Stomach (tissue), 9 donors: ENCODE data around the gene SERTAD2. TPM values are rescaled to one million over a fixed set of nuclear protein-coding genes. Genes with fewer than 3 reads are reported as not detected.
A peak's percentile ranks its signal among the peaks of the same experiment; 100 is the strongest.

Experiments used
- DNase-seq, 2 donors: peaks; one replicate each; pipeline versions ENCODE4 v3.0.0 to v3.0.0-alpha.2; 2013 to 2019
- H3K27ac ChIP-seq, 5 donors: fragments of 200-600 bp in 4 of 5; sonication (generic) in 4 of 5; one replicate each; pipeline ENCODE4 v1.5.1; 2013 to 2019; ENCODE audit warnings: mild to moderate bottlenecking in 1 of 5, moderate library complexity in 1 of 5
- H3K27me3 ChIP-seq, 3 donors: fragments of 200-600 bp; sonication (generic); one replicate each; pipeline ENCODE4 v1.5.1; 2017 to 2019; ENCODE audit warnings: mixed run types in 1 of 3
- H3K36me3 ChIP-seq, 4 donors: fragments of 200-600 bp; sonication (generic); 1 replicate in 3 of 4; 2 replicates in 1 of 4; pipeline ENCODE4 v1.5.1; 2016 to 2019
- H3K4me1 ChIP-seq, 4 donors: fragments of 200-600 bp; sonication (generic); one replicate each; pipeline ENCODE4 v1.5.1; 2016 to 2019
- H3K4me3 ChIP-seq, 4 donors: fragments of 200-600 bp; sonication (generic) in 3 of 4; one replicate each; pipeline ENCODE4 v1.5.1; 2016 to 2019; ENCODE audit warnings: mild to moderate bottlenecking in 1 of 4
- H3K9me3 ChIP-seq, 4 donors: fragments of 200-600 bp; sonication (generic); one replicate each; pipeline ENCODE4 v1.5.1; 2016 to 2019
- CTCF ChIP-seq, 7 experiments: fragments of 450-650 bp in 4 of 7; fragments of 200-600 bp in 3 of 7; sonication (generic) in 3 of 7; IDR thresholded peaks; one replicate each; pipeline ENCODE4 v1.5.1; 2016 to 2019; ENCODE audit warnings: antibody characterized with exemption in 7 of 7, control low read depth in 2 of 7, mild to moderate bottlenecking in 1 of 7
- EP300 ChIP-seq: sonication (generic); formaldehyde crosslinking; IDR thresholded peaks from one replicate; pipeline ENCODE4 v1.6.1; 2017; ENCODE audit warnings: antibody characterized with exemption
- POLR2A ChIP-seq, 4 donors: fragments of 450-650 bp; IDR thresholded peaks; one replicate each; pipeline ENCODE4 v1.6.1; 2016; ENCODE audit warnings: antibody characterized with exemption in 4 of 4, control low read depth in 2 of 4, mild to moderate bottlenecking in 1 of 4, moderate library complexity in 1 of 4
- POLR2AphosphoS5 ChIP-seq, 3 donors: sonication (generic); formaldehyde crosslinking; IDR thresholded peaks; one replicate each; pipeline ENCODE4 v1.6.1; 2016; ENCODE audit warnings: antibody characterized with exemption in 3 of 3
- WGBS, 5 donors: extraction: QIAGEN DNeasy Blood & Tissue Kit in 3 of 5; methylation state at CpG; one replicate each; pipeline versions ENCODE4 v1.1.5 to v1.1.7; 2013 to 2018; 5-methylcytosine and 5-hydroxymethylcytosine counted together
- intact Hi-C: fragments of 100-400 bp; cut with DNase I; formaldehyde crosslinking; loops from one replicate; pipeline ENCODE4 v1.15.1; 2023; ENCODE audit warnings: low total_unique reads
- polyA plus RNA-seq, 3 donors: library from polyadenylated mRNA; stranded (reverse); fragments of 200-250 nt; gene quantifications; one replicate each; pipeline ENCODE4 v1.2.3, GENCODE V29; 2013
- total RNA-seq, 5 donors: library from RNA; depleted of rRNA; stranded (reverse); fragments of >200 nt; gene quantifications; one replicate each; pipeline versions ENCODE4 v1.1.0 to v1.2.3, GENCODE V29; 2014 to 2016
- donor health status: healthy with polysubstance abuse.
- donor health status: Bipolar disorder and iron deficiency.
- donor health status: healthy.

Gene SERTAD2
- total and polyA plus RNA-seq, 8 donors: 2.0 to 11.9 (median 6.4) TPM

DNA sequence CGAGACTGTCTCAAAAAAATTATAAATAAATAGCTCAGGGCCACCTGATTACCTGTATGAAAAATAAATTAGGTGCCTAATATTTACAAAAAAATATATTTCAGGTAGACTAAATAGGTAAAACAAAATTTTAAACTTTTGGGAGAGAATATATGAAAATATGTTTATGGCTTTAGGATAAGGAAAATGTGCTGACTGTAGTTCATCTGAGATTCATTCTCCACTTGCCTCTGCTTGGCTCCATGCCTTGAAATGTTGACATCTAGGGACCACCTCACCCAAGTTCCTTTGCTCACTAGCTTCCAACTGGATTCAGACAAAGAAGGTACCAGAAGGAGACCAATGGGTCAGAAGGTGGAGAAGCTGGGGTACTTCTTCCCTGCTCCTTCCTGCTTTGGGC is 9.7 kb upstream of the SERTAD2 start:
- no peak for TF ChIP-seq POLR2A (IDR thresholded peaks at IDR 0.05)
- TF ChIP-seq EP300: no peak
- TF ChIP-seq POLR2AphosphoS5 (IDR thresholded peaks at IDR 0.05): no peak
- TF ChIP-seq CTCF (IDR thresholded peaks at IDR 0.05): no peak
- Histone ChIP-seq H3K36me3 (no peaks in the 10 kb centered on the region), H3K4me3 (no peak overlapping the region), H3K27me3 (no peaks in the 10 kb centered on the region), H3K4me1 (peaks cover 0 to 15% (median 7%) of the 10 kb centered on the region in 4 donors), H3K27ac (no peak overlapping the region), H3K9me3 (no peaks in the 10 kb centered on the region)
- 90 to 100% (median 100%) methylated on average over 1 of the region's 1 CpG for WGBS, 5 donors
- intact Hi-C loops: loop anchor here (10.0 kb wide), 1 partner anchor 51 kb away; no protein-coding TSS in a partner anchor
- DNase-seq: no peak

DNA sequence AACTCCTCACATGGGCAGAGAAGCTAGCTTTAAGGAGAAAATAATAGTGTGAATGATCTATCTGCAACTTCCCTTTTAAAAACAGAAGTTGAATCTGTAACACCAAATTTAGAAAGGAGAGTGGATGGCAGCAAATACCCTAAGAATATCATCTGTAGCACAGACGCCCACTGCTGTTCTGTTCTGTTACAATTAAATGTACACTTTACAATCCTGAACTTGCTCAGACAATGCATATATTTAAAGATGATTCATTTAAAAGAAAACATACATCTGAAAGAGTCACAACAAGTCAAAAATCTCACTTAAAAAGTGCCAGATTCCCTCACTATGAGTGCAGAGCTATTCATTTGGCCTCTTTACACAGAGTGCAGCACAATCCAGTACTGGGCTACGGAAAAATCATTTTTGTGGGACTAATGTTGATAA is 8.0 kb upstream of the SERTAD2 start:
- Histone ChIP-seq H3K36me3 (no peaks in the 10 kb centered on the region), H3K4me1 (peaks cover 0 to 1% (median under 1%) of the 10 kb centered on the region in 4 donors), H3K27me3 (no peaks in the 10 kb centered on the region), H3K27ac (no peak overlapping the region), H3K9me3 (no peaks in the 10 kb centered on the region), H3K4me3 (no peak overlapping the region)
- no peak for TF ChIP-seq CTCF (IDR thresholded peaks at IDR 0.05)
- TF ChIP-seq POLR2A (IDR thresholded peaks at IDR 0.05): no peak
- no peak for TF ChIP-seq POLR2AphosphoS5 (IDR thresholded peaks at IDR 0.05)
- TF ChIP-seq EP300: no peak
- 65 to 87% (median 79%) methylated on average over 2 of the region's 2 CpGs for WGBS, 5 donors
- DNase-seq: no peak
- intact Hi-C loops: loop anchor here (10.0 kb wide), 1 partner anchor 53 kb away; no protein-coding TSS in a partner anchor

GRCh38 chr2:64659252-64659651 is 5.5 kb upstream of the SERTAD2 start:
- no peaks in the 10 kb centered on the region for H3K27me3 ChIP-seq
- H3K27ac ChIP-seq: no peak overlapping the region
- no peak overlapping the region for H3K4me3 ChIP-seq
- TF ChIP-seq EP300 (no peak), CTCF (IDR thresholded peaks at IDR 0.05) (no peak), POLR2A (IDR thresholded peaks at IDR 0.05) (no peak)
- H3K9me3 ChIP-seq: no peaks in the 10 kb centered on the region
- no peaks in the 10 kb centered on the region for H3K36me3 ChIP-seq
- 72 to 84% (median 80%) methylated on average over 2 of the region's 2 CpGs for WGBS, 5 donors
- DNase-seq: no peak
- intact Hi-C loops: no loop called here
- H3K4me1 ChIP-seq: peaks cover 0 to 16% (median 14%) of the 10 kb centered on the region in 4 donors

DNA sequence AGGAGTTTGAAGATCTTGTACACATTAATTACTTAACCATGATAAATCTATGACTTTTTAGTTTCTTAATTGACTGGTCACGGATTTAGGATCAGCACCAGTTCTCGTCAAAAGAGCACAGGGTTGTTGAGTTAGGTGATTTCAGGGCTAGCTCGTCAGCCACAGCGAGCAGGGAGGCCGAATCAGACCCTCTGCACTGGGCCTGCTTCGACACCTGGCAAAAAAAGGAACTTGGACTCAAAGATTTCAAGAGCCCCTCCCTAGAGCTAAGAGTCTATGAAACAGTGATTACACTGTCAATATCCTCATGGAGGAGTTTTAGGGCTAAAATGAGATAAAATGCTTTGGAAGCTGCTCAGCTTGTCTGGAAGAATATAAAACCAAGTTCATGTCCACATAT is 4.6 kb upstream of the SERTAD2 start:
- 85 to 100% (median 90%) methylated on average over 6 of the region's 6 CpGs for WGBS, 5 donors
- TF ChIP-seq POLR2A (IDR thresholded peaks at IDR 0.05) (no peak), POLR2AphosphoS5 (IDR thresholded peaks at IDR 0.05) (no peak), EP300 (no peak), CTCF (IDR thresholded peaks at IDR 0.05) (no peak)
- no peaks in the 10 kb centered on the region for H3K27me3 ChIP-seq
- no peak for DNase-seq
- no peaks in the 10 kb centered on the region for H3K36me3 ChIP-seq
- peak overlapping the region in 1 of 5 donors; percentile 11 for H3K27ac ChIP-seq
- H3K4me1 ChIP-seq: peaks cover 0 to 16% (median 14%) of the 10 kb centered on the region in 4 donors
- H3K9me3 ChIP-seq: no peaks in the 10 kb centered on the region
- intact Hi-C loops: no loop called here
- no peak overlapping the region for H3K4me3 ChIP-seq
